HCT116 (cell line): ENCODE results near the gene OR10P1. TPM values are rescaled to one million over a fixed set of nuclear protein-coding genes. Genes with fewer than 3 reads are reported as not detected.

Source experiments
- ATAC-seq: fragments of 200-7000 bp; cut with Tn5 transposase; 2 replicates; pipeline ENCODE4 v1.9.1; 2020; ENCODE audit warnings: mild to moderate bottlenecking, moderate library complexity
- BruUV-seq: library from RNA; stranded (reverse); fragments of 400-500 nt; replicated peaks from 2 replicates; lab custom pipeline; 2021; lab: Mats Ljungman, UMichigan
- CTCF ChIA-PET: fragments of 300-600 bp; sonication (Branson Sonifier 250); formaldehyde crosslinking; loops from one replicate; lab custom pipeline; 2021; ENCODE audit warnings: antibody characterized with exemption; lab: Charles Lee
- POLR2A ChIA-PET: fragments of 300-600, 350-600 bp; sonication (Branson Sonifier 250); formaldehyde crosslinking; loops from one replicate; lab custom pipeline; 2021; ENCODE audit warnings: antibody characterized with exemption; lab: Charles Lee
- RAD21 ChIA-PET, 2 experiments: fragments of 300-600 bp; sonication (Branson Sonifier 250); formaldehyde crosslinking; loops; one replicate each; lab custom pipeline; 2023; ENCODE audit warnings: low total read pairs in 2 of 2; ENCODE audit not compliant: uncharacterized antibody in 2 of 2, unreplicated experiment in 2 of 2, low non-redundant PET in 1 of 2; lab: Charles Lee
- DNase-seq: peaks from one replicate; pipeline ENCODE4 v3.0.0-alpha.2; 2010; ENCODE audit warnings: low read depth, low spot score
- H2AFZ ChIP-seq: fragments of 200-600 bp; shearing (Covaris generic), sonication (generic); 2 replicates; pipeline ENCODE4 v1.6.1; 2017; ENCODE audit warnings: low read depth, mixed run types, mixed read lengths, antibody characterized with exemption, low read length; ENCODE audit not compliant: poor library complexity, severe bottlenecking
- H3K27ac ChIP-seq: 2 replicates; pipeline ENCODE4 v1.5.1; 2012; ENCODE audit warnings: low read depth, low read length
- H3K27me3 ChIP-seq: fragments of 200-600 bp; sonication (generic); 2 replicates; pipeline ENCODE4 v1.6.1; 2016; ENCODE audit warnings: mixed run types, low read length, mixed read lengths; ENCODE audit not compliant: insufficient read depth
- H3K36me3 ChIP-seq, 2 experiments: fragments of 200-500 bp in 1 of 2; fragments of 200-600 bp in 1 of 2; sonication (Bioruptor generic) in 1 of 2; sonication (generic) in 1 of 2; 2 replicates each; pipeline versions ENCODE4 v1.5.1 to v1.6.1; 2014 to 2016; ENCODE audit warnings: low read length in 2 of 2, inconsistent platforms in 1 of 2, mixed read lengths in 1 of 2, mixed run types in 1 of 2; ENCODE audit not compliant: insufficient read depth in 2 of 2, control insufficient read depth in 1 of 2
- H3K4me1 ChIP-seq, 2 experiments: fragments of 200-600 bp in 1 of 2; sonication (generic) in 1 of 2; 2 replicates each; pipeline versions ENCODE4 v1.5.1 to v1.6.1; 2012 to 2017; ENCODE audit warnings: low read length in 2 of 2, inconsistent platforms in 1 of 2, mild to moderate bottlenecking in 1 of 2, mixed read lengths in 1 of 2, mixed run types in 1 of 2, moderate library complexity in 1 of 2; ENCODE audit not compliant: insufficient read depth in 2 of 2, control insufficient read depth in 1 of 2
- H3K4me2 ChIP-seq: fragments of 200-600 bp; sonication (generic); 2 replicates; pipeline ENCODE4 v1.6.1; 2017; ENCODE audit warnings: mixed run types, low read length, mixed read lengths
- H3K4me3 ChIP-seq, 2 experiments: fragments of 200-600 bp in 1 of 2; sonication (generic) in 1 of 2; replicated peaks in 1 of 2; 2 replicates each; pipeline ENCODE4 v1.5.1; 2011 to 2016; ENCODE audit warnings: low read length in 2 of 2, control low read depth in 1 of 2, low read depth in 1 of 2, mild to moderate bottlenecking in 1 of 2, mixed read lengths in 1 of 2, mixed run types in 1 of 2
- H3K79me2 ChIP-seq: fragments of 200-600 bp; sonication (generic); 2 replicates; pipeline ENCODE4 v1.6.1; 2017; ENCODE audit warnings: mild to moderate bottlenecking, mixed run types, low read length, moderate library complexity, mixed read lengths; ENCODE audit not compliant: insufficient read depth
- H3K9ac ChIP-seq: fragments of 200-600 bp; sonication (generic); 2 replicates; pipeline ENCODE4 v1.6.1; 2016; ENCODE audit warnings: low read length, mixed read lengths
- H3K9me2 ChIP-seq: fragments of 200-600 bp; sonication (generic), shearing (Covaris generic); 2 replicates; pipeline ENCODE4 v1.6.1; 2017; ENCODE audit warnings: mixed run types, mild to moderate bottlenecking, moderate library complexity; ENCODE audit not compliant: insufficient read depth
- H3K9me3 ChIP-seq, 2 experiments: fragments of 200-500 bp in 1 of 2; fragments of 200-600 bp in 1 of 2; sonication (Bioruptor generic) in 1 of 2; sonication (generic) in 1 of 2; 2 replicates each; pipeline ENCODE4 v1.6.1; 2014 to 2017; ENCODE audit warnings: low read length in 2 of 2, mixed read lengths in 2 of 2, inconsistent platforms in 1 of 2, low read depth in 1 of 2, mild to moderate bottlenecking in 1 of 2, mixed run types in 1 of 2, moderate library complexity in 1 of 2; ENCODE audit not compliant: control insufficient read depth in 1 of 2, insufficient read depth in 1 of 2
- H4K20me1 ChIP-seq: fragments of 200-600 bp; sonication (generic), shearing (Covaris generic); 2 replicates; pipeline ENCODE4 v1.6.1; 2017; ENCODE audit warnings: mixed run types, mild to moderate bottlenecking, moderate library complexity; ENCODE audit not compliant: insufficient read depth
- ATF3 ChIP-seq: IDR thresholded peaks from 2 replicates; pipeline ENCODE4 v1.6.1; 2012
- CBX3 ChIP-seq: IDR thresholded peaks from 2 replicates; pipeline ENCODE4 v1.6.1; 2012; ENCODE audit warnings: low read depth
- CEBPB ChIP-seq: IDR thresholded peaks from 2 replicates; pipeline ENCODE4 v1.6.1; 2012; ENCODE audit warnings: low read depth
- CTCF ChIP-seq, 3 experiments: fragments of 200-600 bp in 1 of 3; sonication (generic) in 1 of 3; IDR thresholded peaks in 2 of 3; conservative IDR thresholded peaks in 1 of 3; 2 replicates each; pipeline ENCODE4 v1.5.1; 2012 to 2017; ENCODE audit warnings: low read depth in 2 of 3, low read length in 2 of 3, antibody characterized with exemption in 1 of 3, borderline replicate concordance in 1 of 3, control low read depth in 1 of 3, mild to moderate bottlenecking in 1 of 3, mixed read lengths in 1 of 3, mixed run types in 1 of 3, moderate library complexity in 1 of 3; ENCODE audit not compliant: insufficient read depth in 1 of 3
- EGR1 ChIP-seq: IDR thresholded peaks from 2 replicates; pipeline ENCODE4 v1.6.1; 2012; ENCODE audit warnings: low read depth
- ELF1 ChIP-seq: IDR thresholded peaks from 2 replicates; pipeline ENCODE4 v1.6.1; 2012; ENCODE audit warnings: low read depth, borderline replicate concordance
- EZH2 ChIP-seq: fragments of 200-600 bp; sonication (generic); IDR thresholded peaks from 2 replicates; pipeline ENCODE4 v1.6.1; 2017; ENCODE audit warnings: antibody characterized with exemption, mixed run types
- FOSL1 ChIP-seq: IDR thresholded peaks from 2 replicates; pipeline ENCODE4 v1.6.1; 2012; ENCODE audit warnings: low read depth
- JUND ChIP-seq: IDR thresholded peaks from 2 replicates; pipeline ENCODE4 v1.6.1; 2012
- MAX ChIP-seq: IDR thresholded peaks from 2 replicates; pipeline ENCODE4 v1.6.1; 2012
- POLR2A ChIP-seq: IDR thresholded peaks from 2 replicates; pipeline ENCODE4 v1.7.0; 2011; ENCODE audit warnings: borderline replicate concordance; ENCODE audit not compliant: insufficient read depth, insufficient read length; ENCODE audit errors: extremely low read depth
- RAD21 ChIP-seq: IDR thresholded peaks from 2 replicates; pipeline ENCODE4 v1.6.1; 2012; ENCODE audit warnings: low read depth, mild to moderate bottlenecking
- REST ChIP-seq: IDR thresholded peaks from 2 replicates; pipeline ENCODE4 v1.6.1; 2012; ENCODE audit warnings: low read depth
- SIN3A ChIP-seq: IDR thresholded peaks from 2 replicates; pipeline ENCODE4 v1.6.1; 2012; ENCODE audit warnings: low read depth
- SP1 ChIP-seq: IDR thresholded peaks from 2 replicates; pipeline ENCODE4 v1.6.1; 2012; ENCODE audit warnings: low read depth
- TCF7L2 ChIP-seq: IDR thresholded peaks from 2 replicates; pipeline ENCODE4 v1.7.0; 2011; ENCODE audit warnings: borderline replicate concordance, inconsistent platforms; ENCODE audit not compliant: insufficient read depth, insufficient read length; ENCODE audit errors: extremely low read depth
- YY1 ChIP-seq: IDR thresholded peaks from 2 replicates; pipeline ENCODE4 v1.6.1; 2011; ENCODE audit warnings: low read length, low read depth, moderate library complexity, mild to moderate bottlenecking; ENCODE audit not compliant: insufficient replicate concordance; ENCODE audit errors: extremely low read depth
- ZBTB33 ChIP-seq: IDR thresholded peaks from 2 replicates; pipeline ENCODE4 v1.6.1; 2011; ENCODE audit warnings: mild to moderate bottlenecking, low read length, moderate library complexity; ENCODE audit not compliant: insufficient replicate concordance; ENCODE audit errors: extremely low read depth
- ZFX ChIP-seq: fragments of 450-650 bp; IDR thresholded peaks from 2 replicates; pipeline ENCODE4 v1.6.1; 2017
- ZNF274 ChIP-seq: fragments of 200-500 bp; sonication (Bioruptor generic); IDR thresholded peaks from 2 replicates; pipeline ENCODE4 v1.6.1; 2014; ENCODE audit warnings: mild to moderate bottlenecking, low read depth, low read length, inconsistent platforms
- intact Hi-C: fragments of 100-400 bp; cut with micrococcal nuclease; formaldehyde crosslinking; loops from 2 replicates; pipeline ENCODE4 v1.10.0; 2022
- total RNA-seq: library from RNA; stranded (reverse); gene quantifications from one replicate; pipeline ENCODE4 v1.2.1, GENCODE V29; 2021; ENCODE audit not compliant: unreplicated experiment

Gene OR10P1
- total RNA-seq, 1 experiment from 2014 or later: not detected

GRCh38 chr12:55671746-55672145, 35.1 kb downstream of the OR10P1 start:
- Histone ChIP-seq H3K27ac (no peak overlapping the region), H3K79me2 (no peaks in the 10 kb centered on the region), H3K27me3 (no peaks in the 10 kb centered on the region), H3K9ac (no peak overlapping the region), H3K4me1 (peaks cover 0 to 9% of the 10 kb centered on the region in 2 experiments; a peak in 2 of 4 replicates), H3K9me3 (no peaks in the 10 kb centered on the region), H3K4me3 (no peak overlapping the region), H2AFZ (no peak overlapping the region), H4K20me1 (no peaks in the 10 kb centered on the region), H3K36me3 (no peaks in the 10 kb centered on the region), H3K9me2 (0 out of 2 replicates have a peak, but pooled peaks cover 3% of the 10 kb centered on the region), H3K4me2 (no peak overlapping the region)
- RAD21 ChIA-PET: no interaction called here
- CTCF ChIA-PET: interaction anchor here (1.0 kb wide), 1 partner anchor 65 kb away, joined by 3 read pairs; no protein-coding TSS in a partner anchor
- ATAC-seq: no peak
- no TSS peak for BruUV-seq
- intact Hi-C loops: no loop called here
- POLR2A ChIA-PET: no interaction called here
- TF ChIP-seq ZFX (no peak), MAX (no peak), JUND (no peak), CTCF (IDR thresholded peaks at IDR 0.05 in 2 of 3, conservative IDR thresholded peaks at IDR 0.05 in 1 of 3; ENCODE audit: borderline replicate concordance in 1 of 3, insufficient read depth in 1 of 3, low read depth in 2 of 3, low read length in 2 of 3) (no peak), EGR1 (no peak), ELF1 (no peak), REST (no peak), ZBTB33 (no peak), TCF7L2 (no peak), SIN3A (no peak), SP1 (no peak), YY1 (no peak), ZNF274 (no peak), CEBPB (no peak), CBX3 (no peak), EZH2 (no peak), POLR2A (no peak), RAD21 (no peak), ATF3 (no peak), FOSL1 (no peak)
- no peak for DNase-seq
